H1 (cell line): Measurements from ENCODE around the gene MYCBPAP. TPM values are rescaled to one million over a fixed set of nuclear protein-coding genes. Genes with fewer than 3 reads are reported as not detected.

ENCODE experiments used
- BCL11A ChIP-seq, 2 experiments: IDR thresholded peaks; one replicate each; pipeline ENCODE4 v1.6.1; 2011; ENCODE audit warnings: low read depth in 2 of 2, low read length in 2 of 2, mild to moderate bottlenecking in 2 of 2
- KDM4A ChIP-seq: IDR thresholded peaks from one replicate; pipeline ENCODE4 v1.7.1; 2012; ENCODE audit warnings: low read depth, mild to moderate bottlenecking, moderate library complexity, low read length, inconsistent platforms; ENCODE audit not compliant: severe bottlenecking
- NANOG ChIP-seq: IDR thresholded peaks from 2 replicates; pipeline ENCODE4 v1.6.1; 2011; ENCODE audit warnings: low read length, low read depth, mild to moderate bottlenecking, inconsistent platforms; ENCODE audit not compliant: insufficient read depth, poor library complexity, severe bottlenecking
- SIX5 ChIP-seq: IDR thresholded peaks from 2 replicates; pipeline ENCODE4 v1.6.1; 2011; ENCODE audit warnings: mild to moderate bottlenecking, low read depth, low read length
- SP1 ChIP-seq: IDR thresholded peaks from 2 replicates; pipeline ENCODE4 v1.6.1; 2011; ENCODE audit warnings: low read depth, low read length
- TAF1 ChIP-seq: IDR thresholded peaks from 2 replicates; pipeline ENCODE4 v1.6.1; 2011; ENCODE audit warnings: mild to moderate bottlenecking, low read depth, low read length
- polyA plus RNA-seq, 7 experiments: library from polyadenylated mRNA; depleted of rRNA in 3 of 7; stranded (reverse) in 5 of 7; unstranded in 2 of 7; fragments of >200 nt in 5 of 7; fragments of 200-250 nt in 2 of 7; gene quantifications; 1 replicate in 5 of 7; 2 replicates in 1 of 7; 4 replicates in 1 of 7; pipeline versions ENCODE4 v1.2.1 to v1.2.3, GENCODE V29; 2011 to 2013; ENCODE audit warnings: missing spikeins in 2 of 7, mixed read lengths in 2 of 7
- total RNA-seq: library from RNA; stranded (reverse); fragmentation: NEBNext Ultra II Directional; extraction: Animal tissue kit (Norgen Biotek cat#: 25700); gene quantifications from 2 replicates; pipeline ENCODE4 v1.2.1, GENCODE V29; 2021
- TF ChIP-seq, protein P1 (sequence below): fragments of 300-600 bp; sonication (generic); IDR thresholded peaks from 2 replicates; pipeline ENCODE4 v1.7.1; 2012; ENCODE audit warnings: low read length, moderate library complexity, mild to moderate bottlenecking, inconsistent platforms; ENCODE audit not compliant: insufficient replicate concordance
- TF ChIP-seq, protein P2 (sequence below): IDR thresholded peaks from 2 replicates; pipeline ENCODE4 v1.6.1; 2012; ENCODE audit warnings: inconsistent platforms

MYCBPAP gene
- total and polyA plus RNA-seq, 2 of the 8 experiments (the other 6 are each of a cell fraction or from before 2014, with no cell fraction given) = 0.89 to 3.3 TPM

DNA sequence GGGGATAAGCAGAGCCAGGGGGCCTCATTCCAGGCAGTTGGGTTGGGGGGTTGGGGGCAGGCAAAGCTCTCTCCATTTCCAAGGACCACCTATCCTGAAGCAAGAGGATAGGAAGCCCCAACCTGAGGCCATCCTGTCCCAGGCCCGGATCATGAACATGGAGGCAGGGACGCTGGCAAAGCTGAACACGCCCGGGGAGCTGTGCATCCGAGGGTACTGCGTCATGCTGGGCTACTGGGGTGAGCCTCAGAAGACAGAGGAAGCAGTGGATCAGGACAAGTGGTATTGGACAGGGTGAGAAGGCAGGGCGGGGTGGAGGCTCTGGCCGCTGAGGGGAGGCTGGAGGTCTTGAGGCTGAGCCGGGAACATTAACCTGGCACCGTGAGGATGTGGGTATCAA is 36.0 kb upstream of the MYCBPAP start (continued):
- TF ChIP-seq, protein P1, sequence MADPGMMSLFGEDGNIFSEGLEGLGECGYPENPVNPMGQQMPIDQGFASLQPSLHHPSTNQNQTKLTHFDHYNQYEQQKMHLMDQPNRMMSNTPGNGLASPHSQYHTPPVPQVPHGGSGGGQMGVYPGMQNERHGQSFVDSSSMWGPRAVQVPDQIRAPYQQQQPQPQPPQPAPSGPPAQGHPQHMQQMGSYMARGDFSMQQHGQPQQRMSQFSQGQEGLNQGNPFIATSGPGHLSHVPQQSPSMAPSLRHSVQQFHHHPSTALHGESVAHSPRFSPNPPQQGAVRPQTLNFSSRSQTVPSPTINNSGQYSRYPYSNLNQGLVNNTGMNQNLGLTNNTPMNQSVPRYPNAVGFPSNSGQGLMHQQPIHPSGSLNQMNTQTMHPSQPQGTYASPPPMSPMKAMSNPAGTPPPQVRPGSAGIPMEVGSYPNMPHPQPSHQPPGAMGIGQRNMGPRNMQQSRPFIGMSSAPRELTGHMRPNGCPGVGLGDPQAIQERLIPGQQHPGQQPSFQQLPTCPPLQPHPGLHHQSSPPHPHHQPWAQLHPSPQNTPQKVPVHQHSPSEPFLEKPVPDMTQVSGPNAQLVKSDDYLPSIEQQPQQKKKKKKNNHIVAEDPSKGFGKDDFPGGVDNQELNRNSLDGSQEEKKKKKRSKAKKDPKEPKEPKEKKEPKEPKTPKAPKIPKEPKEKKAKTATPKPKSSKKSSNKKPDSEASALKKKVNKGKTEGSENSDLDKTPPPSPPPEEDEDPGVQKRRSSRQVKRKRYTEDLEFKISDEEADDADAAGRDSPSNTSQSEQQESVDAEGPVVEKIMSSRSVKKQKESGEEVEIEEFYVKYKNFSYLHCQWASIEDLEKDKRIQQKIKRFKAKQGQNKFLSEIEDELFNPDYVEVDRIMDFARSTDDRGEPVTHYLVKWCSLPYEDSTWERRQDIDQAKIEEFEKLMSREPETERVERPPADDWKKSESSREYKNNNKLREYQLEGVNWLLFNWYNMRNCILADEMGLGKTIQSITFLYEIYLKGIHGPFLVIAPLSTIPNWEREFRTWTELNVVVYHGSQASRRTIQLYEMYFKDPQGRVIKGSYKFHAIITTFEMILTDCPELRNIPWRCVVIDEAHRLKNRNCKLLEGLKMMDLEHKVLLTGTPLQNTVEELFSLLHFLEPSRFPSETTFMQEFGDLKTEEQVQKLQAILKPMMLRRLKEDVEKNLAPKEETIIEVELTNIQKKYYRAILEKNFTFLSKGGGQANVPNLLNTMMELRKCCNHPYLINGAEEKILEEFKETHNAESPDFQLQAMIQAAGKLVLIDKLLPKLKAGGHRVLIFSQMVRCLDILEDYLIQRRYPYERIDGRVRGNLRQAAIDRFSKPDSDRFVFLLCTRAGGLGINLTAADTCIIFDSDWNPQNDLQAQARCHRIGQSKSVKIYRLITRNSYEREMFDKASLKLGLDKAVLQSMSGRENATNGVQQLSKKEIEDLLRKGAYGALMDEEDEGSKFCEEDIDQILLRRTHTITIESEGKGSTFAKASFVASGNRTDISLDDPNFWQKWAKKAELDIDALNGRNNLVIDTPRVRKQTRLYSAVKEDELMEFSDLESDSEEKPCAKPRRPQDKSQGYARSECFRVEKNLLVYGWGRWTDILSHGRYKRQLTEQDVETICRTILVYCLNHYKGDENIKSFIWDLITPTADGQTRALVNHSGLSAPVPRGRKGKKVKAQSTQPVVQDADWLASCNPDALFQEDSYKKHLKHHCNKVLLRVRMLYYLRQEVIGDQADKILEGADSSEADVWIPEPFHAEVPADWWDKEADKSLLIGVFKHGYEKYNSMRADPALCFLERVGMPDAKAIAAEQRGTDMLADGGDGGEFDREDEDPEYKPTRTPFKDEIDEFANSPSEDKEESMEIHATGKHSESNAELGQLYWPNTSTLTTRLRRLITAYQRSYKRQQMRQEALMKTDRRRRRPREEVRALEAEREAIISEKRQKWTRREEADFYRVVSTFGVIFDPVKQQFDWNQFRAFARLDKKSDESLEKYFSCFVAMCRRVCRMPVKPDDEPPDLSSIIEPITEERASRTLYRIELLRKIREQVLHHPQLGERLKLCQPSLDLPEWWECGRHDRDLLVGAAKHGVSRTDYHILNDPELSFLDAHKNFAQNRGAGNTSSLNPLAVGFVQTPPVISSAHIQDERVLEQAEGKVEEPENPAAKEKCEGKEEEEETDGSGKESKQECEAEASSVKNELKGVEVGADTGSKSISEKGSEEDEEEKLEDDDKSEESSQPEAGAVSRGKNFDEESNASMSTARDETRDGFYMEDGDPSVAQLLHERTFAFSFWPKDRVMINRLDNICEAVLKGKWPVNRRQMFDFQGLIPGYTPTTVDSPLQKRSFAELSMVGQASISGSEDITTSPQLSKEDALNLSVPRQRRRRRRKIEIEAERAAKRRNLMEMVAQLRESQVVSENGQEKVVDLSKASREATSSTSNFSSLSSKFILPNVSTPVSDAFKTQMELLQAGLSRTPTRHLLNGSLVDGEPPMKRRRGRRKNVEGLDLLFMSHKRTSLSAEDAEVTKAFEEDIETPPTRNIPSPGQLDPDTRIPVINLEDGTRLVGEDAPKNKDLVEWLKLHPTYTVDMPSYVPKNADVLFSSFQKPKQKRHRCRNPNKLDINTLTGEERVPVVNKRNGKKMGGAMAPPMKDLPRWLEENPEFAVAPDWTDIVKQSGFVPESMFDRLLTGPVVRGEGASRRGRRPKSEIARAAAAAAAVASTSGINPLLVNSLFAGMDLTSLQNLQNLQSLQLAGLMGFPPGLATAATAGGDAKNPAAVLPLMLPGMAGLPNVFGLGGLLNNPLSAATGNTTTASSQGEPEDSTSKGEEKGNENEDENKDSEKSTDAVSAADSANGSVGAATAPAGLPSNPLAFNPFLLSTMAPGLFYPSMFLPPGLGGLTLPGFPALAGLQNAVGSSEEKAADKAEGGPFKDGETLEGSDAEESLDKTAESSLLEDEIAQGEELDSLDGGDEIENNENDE = no peak
- TF ChIP-seq NANOG (no peak), BCL11A (IDR thresholded peaks at IDR 0.05; ENCODE audit: low read depth in 2 of 2, low read length in 2 of 2) (no peak), SIX5 (no peak), SP1 (no peak), KDM4A (no peak), TAF1 (no peak)
- TF ChIP-seq, protein P2, sequence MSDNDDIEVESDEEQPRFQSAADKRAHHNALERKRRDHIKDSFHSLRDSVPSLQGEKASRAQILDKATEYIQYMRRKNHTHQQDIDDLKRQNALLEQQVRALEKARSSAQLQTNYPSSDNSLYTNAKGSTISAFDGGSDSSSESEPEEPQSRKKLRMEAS = no peak
